ENCODE measurements around the gene RXYLT1. TPM values are rescaled to one million over a fixed set of nuclear protein-coding genes. Genes with fewer than 3 reads are reported as not detected.

Gene RXYLT1
- total and polyA plus RNA-seq, 2 of the 8 experiments (the other 6 are each of a cell fraction or from before 2014, with no cell fraction given) = 3.8 to 10.9 TPM

- TF ChIP-seq KDM5A (IDR thresholded peaks at IDR 0.05; ENCODE audit: low read length) = no peak
- no peak for TF ChIP-seq POU5F1 (IDR thresholded peaks at IDR 0.05; ENCODE audit: low read depth, low read length)
- TF ChIP-seq RNF2 (IDR thresholded peaks at IDR 0.05; ENCODE audit: borderline replicate concordance, low read depth, low read length, missing control alignments, poor library complexity, severe bottlenecking) = no peak
- no peak for TF ChIP-seq RBBP5 (IDR thresholded peaks at IDR 0.05; ENCODE audit: borderline replicate concordance, low read depth, low read length)
- no peak for TF ChIP-seq ATF2 (IDR thresholded peaks at IDR 0.05; ENCODE audit: low read length)
Observed at GRCh38 chr12:63846238-63846967, 66.7 kb downstream of the RXYLT1 start (continued).
